22Rv1 (cell line): ENCODE results near the gene RGPD5.
"Not testable (repeated sequence)": the region's sequence is repeated elsewhere in the genome, so short reads cannot be mapped to it uniquely, and the experiment has no call there.

Experiments
- ZFX ChIP-seq: fragments of 450-650 bp; IDR thresholded peaks from 2 replicates; pipeline ENCODE4 v1.6.1; 2017; ENCODE audit warnings: antibody characterized with exemption, borderline replicate concordance
- TF ChIP-seq, protein P1 (sequence below): fragments of 450-650 bp; IDR thresholded peaks from 2 replicates; pipeline ENCODE4 v1.5.1; 2017; ENCODE audit warnings: mild to moderate bottlenecking

- TF ChIP-seq, protein P1, sequence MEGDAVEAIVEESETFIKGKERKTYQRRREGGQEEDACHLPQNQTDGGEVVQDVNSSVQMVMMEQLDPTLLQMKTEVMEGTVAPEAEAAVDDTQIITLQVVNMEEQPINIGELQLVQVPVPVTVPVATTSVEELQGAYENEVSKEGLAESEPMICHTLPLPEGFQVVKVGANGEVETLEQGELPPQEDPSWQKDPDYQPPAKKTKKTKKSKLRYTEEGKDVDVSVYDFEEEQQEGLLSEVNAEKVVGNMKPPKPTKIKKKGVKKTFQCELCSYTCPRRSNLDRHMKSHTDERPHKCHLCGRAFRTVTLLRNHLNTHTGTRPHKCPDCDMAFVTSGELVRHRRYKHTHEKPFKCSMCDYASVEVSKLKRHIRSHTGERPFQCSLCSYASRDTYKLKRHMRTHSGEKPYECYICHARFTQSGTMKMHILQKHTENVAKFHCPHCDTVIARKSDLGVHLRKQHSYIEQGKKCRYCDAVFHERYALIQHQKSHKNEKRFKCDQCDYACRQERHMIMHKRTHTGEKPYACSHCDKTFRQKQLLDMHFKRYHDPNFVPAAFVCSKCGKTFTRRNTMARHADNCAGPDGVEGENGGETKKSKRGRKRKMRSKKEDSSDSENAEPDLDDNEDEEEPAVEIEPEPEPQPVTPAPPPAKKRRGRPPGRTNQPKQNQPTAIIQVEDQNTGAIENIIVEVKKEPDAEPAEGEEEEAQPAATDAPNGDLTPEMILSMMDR: not testable (repeated sequence)
- not testable (repeated sequence) for TF ChIP-seq ZFX
These were observed 102.1 kb downstream of the RGPD5 start for GRCh38 chr2:109896212-109896611.
